GM21529 (cell line): ENCODE data around the gene FAM83G.
"Not testable (repeated sequence)": the region's sequence is repeated elsewhere in the genome, so short reads cannot be mapped to it uniquely, and the experiment has no call there.

Experiments
- ATAC-seq: cut with Tn5 transposase; IDR thresholded peaks from one replicate; pipeline ENCODE4 v1.9.1; 2021; ENCODE audit not compliant: unreplicated experiment

Gene FAM83G

GRCh38 chr17:18956021-18956420 is 48.5 kb downstream of the FAM83G start:
- ATAC-seq, result not testable (repeated sequence)

- ATAC-seq, result no peak
These were observed 49.6 kb downstream of the FAM83G start for GRCh38 chr17:18955009-18955408.

GRCh38 chr17:18954321-18954720 is 50.2 kb downstream of the FAM83G start:
- no peak for ATAC-seq

- ATAC-seq, result no peak
These were observed 51.3 kb downstream of the FAM83G start for GRCh38 chr17:18953231-18953728.

GRCh38 chr17:18951941-18952842 is 52.4 kb downstream of the FAM83G start, which contains the start of gene SLC5A10:
TSS of gene SLC5A10 (plus strand) at chr17:18952165. CDS start at chr17:18952206, 41 bp downstream.
- no peak for ATAC-seq

GRCh38 chr17:18950944-18951905 is 53.3 kb downstream of the FAM83G start:
- ATAC-seq, result no peak

- no peak for ATAC-seq
These were observed 54.2 kb downstream of the FAM83G start for GRCh38 chr17:18950346-18950745.

GRCh38 chr17:18949566-18949965 is 55.0 kb downstream of the FAM83G start:
- no peak for ATAC-seq

GRCh38 chr17:18948476-18949006 is 56.0 kb downstream of the FAM83G start:
- ATAC-seq, result no peak

GRCh38 chr17:18947866-18948265 is 56.7 kb downstream of the FAM83G start:
- ATAC-seq, result no peak

GRCh38 chr17:18946536-18946935 is 58.0 kb downstream of the FAM83G start:
- no peak for ATAC-seq

- ATAC-seq, result no peak
These were observed 59.9 kb downstream of the FAM83G start for GRCh38 chr17:18944646-18945045.

GRCh38 chr17:18938692-18939023 is 65.9 kb downstream of the FAM83G start:
- ATAC-seq, result no peak

- no peak for ATAC-seq
These were observed 66.4 kb downstream of the FAM83G start for GRCh38 chr17:18937981-18938691.

GRCh38 chr17:18933102-18934058 is 71.2 kb downstream of the FAM83G start:
- no peak for ATAC-seq

- ATAC-seq, result no peak
These were observed 72.1 kb downstream of the FAM83G start for GRCh38 chr17:18932360-18933055.

- ATAC-seq, result no peak
These were observed 75.9 kb downstream of the FAM83G start for GRCh38 chr17:18928628-18929125.

- no peak for ATAC-seq
These were observed 79.4 kb downstream of the FAM83G start for GRCh38 chr17:18925187-18925586.

GRCh38 chr17:18922596-18922995 is 82.0 kb downstream of the FAM83G start:
- not testable (repeated sequence) for ATAC-seq
